LNCaP clone FGC (cell line): Measurements from ENCODE around the gene ALLC.
"Not testable (repeated sequence)": the region's sequence is repeated elsewhere in the genome, so short reads cannot be mapped to it uniquely, and the experiment has no call there.

Source experiments
- DNase-seq: peaks from one replicate; pipeline ENCODE4 v3.0.0-alpha.2; 2011; ENCODE audit warnings: low read depth
- H3K4me3 ChIP-seq: 2 replicates; pipeline ENCODE4 v1.5.1; 2011; ENCODE audit warnings: mild to moderate bottlenecking, low read depth, low read length, control low read depth
- CTCF ChIP-seq: IDR thresholded peaks from 2 replicates; pipeline ENCODE4 v1.5.1; 2012; ENCODE audit warnings: mild to moderate bottlenecking; ENCODE audit not compliant: control insufficient read depth, insufficient read depth; ENCODE audit errors: extremely low read depth

Gene ALLC

GRCh38 chr2:3657881-3658280 is at the start of gene ALLC:
Gene ALLC, plus strand, starts transcription at chr2:3658200. Its CDS starts 12,958 bp downstream, at chr2:3671158.
- H3K4me3 ChIP-seq = no peak within 1 kb of the TSS
- DNase-seq = no peak
- no peak for TF ChIP-seq CTCF

GRCh38 chr2:3608373-3609278 is 49.4 kb upstream of the ALLC start:
- no peak overlapping the region for H3K4me3 ChIP-seq
- DNase-seq = no peak
- TF ChIP-seq CTCF = no peak

- H3K4me3 ChIP-seq, DNase-seq: not testable (repeated sequence)
These were observed 48.7 kb upstream of the ALLC start for GRCh38 chr2:3609279-3609673.

GRCh38 chr2:3610415-3610814 is 47.6 kb upstream of the ALLC start:
- no peak for TF ChIP-seq CTCF
- no peak overlapping the region for H3K4me3 ChIP-seq
- DNase-seq = no peak

- DNase-seq = no peak
- TF ChIP-seq CTCF = no peak
These were observed 47.0 kb upstream of the ALLC start for GRCh38 chr2:3610881-3611505.

GRCh38 chr2:3611589-3611988 is 46.4 kb upstream of the ALLC start:
- H3K4me3 ChIP-seq = no peak overlapping the region
- DNase-seq = no peak
- no peak for TF ChIP-seq CTCF

More at GRCh38 chr2:3610881-3611505, 47.0 kb upstream of the ALLC start:
- no peak overlapping the region for H3K4me3 ChIP-seq

- H3K4me3 ChIP-seq = no peak overlapping the region
- DNase-seq = no peak
- no peak for TF ChIP-seq CTCF
These were observed 45.1 kb upstream of the ALLC start for GRCh38 chr2:3612639-3613523.
